RKO (cell line): ENCODE results near the gene LHFPL3.
"Not testable (repeated sequence)": the region's sequence is repeated elsewhere in the genome, so short reads cannot be mapped to it uniquely, and the experiment has no call there.

Source experiments
- DNase-seq: peaks from one replicate; pipeline ENCODE4 v3.0.0-alpha.2; 2016; ENCODE audit warnings: low spot score

LHFPL3 gene

DNA sequence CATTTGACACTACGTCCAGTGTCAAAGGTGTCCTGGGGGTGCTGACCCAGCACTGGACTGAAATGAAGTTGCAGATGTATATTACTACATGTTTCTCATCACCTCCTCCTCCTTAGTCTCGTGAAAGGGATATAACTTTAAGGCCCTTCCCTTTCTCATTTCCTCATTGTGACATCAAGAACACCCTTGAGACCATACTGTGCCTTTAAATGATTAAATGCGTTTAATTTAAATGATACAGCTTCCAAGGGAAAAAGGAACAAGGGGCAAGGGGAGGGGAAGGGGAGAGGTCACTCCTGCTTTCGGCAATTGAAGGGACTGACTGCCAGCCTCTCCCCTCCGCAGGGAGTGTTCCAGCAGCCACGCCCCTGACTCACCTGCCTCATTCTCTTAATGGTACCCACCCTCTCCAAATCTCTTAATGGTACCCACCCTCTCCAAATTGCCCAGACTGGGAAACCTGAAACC is 605.2 kb downstream of the LHFPL3 start:
- DNase-seq: no peak

DNA sequence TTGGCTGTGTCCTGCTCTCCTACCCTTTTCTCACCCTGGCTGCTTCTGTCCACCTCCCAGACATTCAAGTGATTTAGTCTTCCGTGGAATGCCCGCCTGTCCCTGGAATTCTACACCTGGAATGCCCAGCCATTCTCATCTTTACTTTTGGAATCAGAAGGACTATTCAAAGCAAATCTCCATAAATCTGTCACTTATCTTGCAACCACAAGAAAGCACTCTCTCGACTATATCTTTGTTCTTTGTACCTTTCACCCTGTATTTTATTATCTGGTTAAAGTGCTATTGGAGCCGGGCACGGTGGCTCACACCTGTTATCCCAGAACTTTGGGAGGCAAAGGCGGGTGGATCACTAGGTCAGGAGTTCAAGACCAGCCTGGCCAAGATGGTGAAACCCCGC is 606.3 kb downstream of the LHFPL3 start:
- no peak for DNase-seq

DNA sequence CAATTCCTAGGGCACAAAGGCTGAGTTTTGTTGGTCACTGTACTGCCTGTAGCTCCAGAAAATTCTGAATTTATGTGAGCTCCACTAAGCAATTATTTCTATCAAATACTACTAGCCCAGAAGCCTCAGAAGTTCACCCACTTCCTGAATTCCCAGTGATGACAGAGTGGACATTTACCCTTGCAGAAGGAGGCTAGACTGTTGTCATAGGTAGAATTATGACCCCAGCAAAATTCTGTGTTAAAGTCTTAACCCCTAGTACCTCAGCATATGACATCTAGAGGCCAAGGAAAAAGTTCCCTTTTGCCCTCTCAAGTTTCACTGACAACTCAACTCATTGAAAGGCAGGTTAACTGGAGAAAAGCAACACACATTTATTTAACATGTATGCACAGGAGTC is 606.9 kb downstream of the LHFPL3 start:
- no peak for DNase-seq

DNA sequence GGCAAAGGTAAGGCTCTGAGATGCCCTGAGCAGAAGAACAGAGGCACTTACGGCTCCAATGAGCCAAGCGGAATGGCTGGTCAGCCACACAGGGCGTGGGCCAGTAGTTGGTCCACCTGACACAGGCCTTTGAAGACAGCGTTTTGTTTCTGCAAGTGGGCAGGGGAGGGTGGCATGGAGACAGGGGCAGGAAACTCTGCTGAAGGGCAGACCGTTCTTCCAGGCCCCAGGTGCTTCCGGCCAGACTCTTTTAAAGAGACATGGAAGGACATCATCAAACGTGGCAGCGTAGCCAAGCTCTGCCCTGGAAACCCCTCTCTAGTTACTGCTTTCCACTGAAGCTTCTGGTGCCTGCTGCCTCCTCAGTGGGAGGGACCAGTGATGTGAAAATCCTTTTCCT is 608.1 kb downstream of the LHFPL3 start:
- DNase-seq: no peak

DNA sequence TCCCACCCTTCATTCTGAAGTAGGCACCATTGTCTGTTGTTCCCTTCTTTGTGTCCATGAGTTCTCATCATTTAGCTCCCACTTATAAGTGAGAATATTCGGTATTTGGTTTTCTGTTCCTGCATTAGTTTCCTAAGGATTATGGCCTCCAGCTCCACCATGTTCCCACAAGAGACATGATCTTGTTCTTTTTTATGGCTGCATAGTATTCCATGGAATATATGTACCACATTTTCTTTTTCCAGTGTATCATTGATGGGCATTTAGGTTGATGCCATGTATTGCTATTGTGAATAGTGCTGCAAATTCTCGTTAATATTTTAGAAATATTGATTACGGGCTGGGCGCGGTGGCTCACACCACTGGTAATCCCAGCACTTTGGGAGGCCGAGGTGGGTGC is 609.1 kb downstream of the LHFPL3 start:
- not testable (repeated sequence) for DNase-seq

- DNase-seq: no peak
Measured at GRCh38 chr7:104938741-104939390, 610.5 kb downstream of the LHFPL3 start.

DNA sequence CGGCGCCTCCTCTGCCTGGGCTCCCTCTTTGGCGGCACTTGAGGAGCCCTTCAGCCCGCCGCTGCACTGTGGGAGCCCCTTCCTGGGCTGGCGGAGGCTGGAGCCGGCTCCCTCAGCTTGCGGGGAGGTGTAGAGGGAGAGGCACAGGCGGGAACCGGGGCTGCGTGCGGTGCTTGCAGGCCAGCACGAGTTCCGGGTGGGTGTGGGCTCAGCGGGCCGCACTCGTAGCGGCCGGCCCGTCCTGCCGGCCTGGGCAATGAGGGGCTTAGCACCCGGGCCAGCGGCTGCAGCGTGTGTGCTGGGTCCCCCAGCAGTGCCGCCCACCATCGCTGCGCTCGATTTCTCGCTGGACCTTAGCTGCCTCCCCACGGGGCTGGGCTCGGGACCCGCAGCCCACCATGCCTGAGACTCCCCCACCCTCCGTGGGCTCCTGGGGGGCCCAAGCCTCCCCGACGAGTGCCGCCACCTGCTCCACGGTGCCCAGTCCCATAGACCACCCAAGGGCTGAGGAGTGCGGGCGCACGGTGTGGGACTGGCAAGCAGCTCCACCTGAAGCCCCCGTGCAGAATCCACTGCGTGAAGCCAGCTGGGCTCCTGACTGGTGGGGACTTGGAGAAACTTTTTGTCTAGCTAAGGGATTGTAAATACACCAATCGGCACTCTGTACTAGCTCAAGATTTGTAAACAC is 611.8 kb downstream of the LHFPL3 start:
- DNase-seq: no peak

DNA sequence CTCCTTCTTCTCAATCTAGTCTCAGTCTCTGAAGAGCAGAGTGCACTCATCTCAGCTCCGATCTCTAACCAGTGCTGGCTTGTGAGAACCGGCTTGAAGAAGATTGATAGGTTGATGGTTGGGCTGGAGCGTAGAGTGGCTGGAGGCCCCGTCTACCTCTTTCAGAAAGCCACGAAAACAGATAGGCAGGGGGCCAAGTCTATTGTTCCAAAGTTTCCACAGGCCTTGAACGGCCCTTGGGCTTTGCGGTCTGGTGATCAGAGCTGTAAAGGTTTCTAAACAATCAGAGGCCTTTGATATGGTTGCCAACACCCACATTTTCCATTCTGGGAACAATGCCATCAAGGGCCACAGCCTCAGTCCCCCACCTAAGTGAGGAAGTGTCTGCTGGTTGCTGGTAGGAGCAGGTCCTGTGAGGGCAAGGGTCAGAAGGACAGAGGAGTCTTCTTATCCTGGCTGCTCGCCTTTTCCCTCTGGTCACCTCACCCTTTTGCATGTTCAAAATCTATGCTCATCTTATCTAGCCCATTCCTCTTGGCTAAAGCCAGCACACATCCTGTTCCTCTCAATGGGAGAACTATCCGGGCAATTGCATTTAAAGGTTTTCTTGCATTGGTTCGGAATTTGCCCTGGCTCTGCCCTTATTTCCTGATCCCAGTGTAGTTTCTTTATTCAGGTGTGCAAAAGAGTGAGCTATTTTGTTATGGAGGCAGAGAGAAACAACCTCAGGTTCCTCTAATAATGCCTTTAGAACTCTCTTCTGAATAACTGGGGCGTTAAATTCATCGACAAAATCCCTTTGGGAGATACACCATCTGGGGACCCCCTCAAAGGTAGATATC is 615.3 kb downstream of the LHFPL3 start:
- DNase-seq: no peak

DNA sequence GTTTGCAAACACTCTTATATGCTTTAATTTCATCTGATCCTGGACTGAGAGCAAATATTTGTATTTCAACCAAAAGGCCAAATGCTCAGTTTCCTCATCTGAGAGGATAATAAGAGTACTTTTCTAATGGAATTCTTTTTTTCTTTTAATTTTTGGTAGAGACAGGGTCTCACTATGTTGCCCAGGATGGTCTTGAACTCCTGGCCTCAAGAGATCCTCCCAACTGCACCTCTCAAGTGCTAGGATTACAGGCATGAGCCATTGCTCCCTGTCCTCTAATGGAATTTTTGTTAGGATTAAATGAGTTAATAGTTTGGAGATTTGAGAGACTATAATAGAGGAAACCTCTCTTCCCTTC is 617.2 kb downstream of the LHFPL3 start:
- no peak for DNase-seq

DNA sequence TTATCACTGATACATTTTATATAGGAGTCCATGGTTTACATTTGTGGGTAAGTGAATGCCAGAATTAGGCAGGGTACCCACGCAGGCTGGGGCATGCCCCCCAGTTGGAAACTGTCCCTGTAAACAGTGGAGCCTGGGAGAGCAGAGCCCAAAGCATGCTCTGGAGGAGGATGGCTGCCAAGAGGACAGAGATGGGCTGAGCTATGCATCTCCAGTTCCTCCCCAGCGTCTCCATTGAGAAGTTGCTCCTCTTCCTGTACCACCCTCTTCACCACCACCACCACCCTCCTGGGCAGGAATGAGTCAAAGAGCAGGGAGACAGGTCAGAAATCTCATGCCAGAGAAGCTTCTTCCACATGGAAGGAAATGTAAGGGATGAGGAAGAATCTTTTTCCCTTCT is 617.9 kb downstream of the LHFPL3 start:
- no peak for DNase-seq

GRCh38 chr7:104950006-104950405 is 621.6 kb downstream of the LHFPL3 start:
- no peak for DNase-seq

- no peak for DNase-seq
Measured at GRCh38 chr7:104950754-104951153, 622.4 kb downstream of the LHFPL3 start.

DNA sequence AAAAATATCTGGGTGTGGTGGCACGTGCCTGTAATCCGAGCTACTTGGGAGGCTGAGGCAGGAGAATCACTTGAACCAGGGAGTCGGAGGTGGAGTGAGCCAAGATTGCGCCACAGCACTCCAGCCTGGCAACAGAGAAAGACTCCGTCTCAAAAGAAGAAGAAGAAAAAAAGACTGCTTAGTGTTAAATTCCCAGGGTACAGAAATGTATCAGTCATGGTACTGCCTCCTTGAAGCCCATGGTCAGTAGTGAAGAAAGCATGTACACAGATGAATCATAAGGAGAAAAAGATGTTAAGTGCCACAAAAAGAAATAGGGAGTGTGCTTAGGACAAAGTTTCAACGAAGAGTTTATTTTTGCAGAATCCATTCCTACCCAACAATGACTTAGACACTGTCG is 623.1 kb downstream of the LHFPL3 start:
- no peak for DNase-seq

DNA sequence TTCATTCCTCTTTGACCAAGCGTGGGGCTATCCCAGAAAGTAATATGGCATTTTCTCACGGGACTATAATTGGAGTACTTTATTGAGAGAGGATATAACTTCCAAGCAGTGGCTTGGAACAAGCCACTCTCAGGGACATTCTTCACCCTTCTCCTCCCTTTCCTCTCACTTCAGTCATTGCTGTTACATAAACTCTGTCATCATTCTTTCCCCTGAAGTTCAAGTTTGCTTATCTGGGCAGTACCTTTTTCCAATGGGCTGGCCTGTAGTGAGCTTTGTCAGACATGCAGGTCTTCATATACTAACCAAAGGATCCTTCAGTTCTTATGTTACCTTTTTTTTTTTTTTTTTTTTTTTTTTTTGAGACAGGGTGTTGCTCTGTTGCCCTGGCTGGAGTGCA is 626.9 kb downstream of the LHFPL3 start:
- DNase-seq: no peak
